Karpas-422 (cell line): Measurements from ENCODE around the gene C19orf25. TPM values are rescaled to one million over a fixed set of nuclear protein-coding genes. Genes with fewer than 3 reads are reported as not detected.
A peak's percentile ranks its signal among the peaks of the same experiment; 100 is the strongest.
"Not testable (repeated sequence)": the region's sequence is repeated elsewhere in the genome, so short reads cannot be mapped to it uniquely, and the experiment has no call there.

Experiments
- DNase-seq: peaks from one replicate; pipeline ENCODE4 v3.0.0-alpha.2; 2015
- H2AFZ ChIP-seq: fragments of 200-600 bp; sonication (generic); 2 replicates; pipeline ENCODE4 v1.6.1; 2014; ENCODE audit warnings: antibody characterized with exemption, low read length, mixed read lengths
- H3K27ac ChIP-seq: fragments of 200-600 bp; sonication (generic); 2 replicates; pipeline ENCODE4 v1.5.1; 2014; ENCODE audit warnings: mild to moderate bottlenecking, low read length, moderate library complexity
- H3K27me3 ChIP-seq: fragments of 200-600 bp; sonication (generic); 2 replicates; pipeline ENCODE4 v1.6.1; 2014; ENCODE audit warnings: low read length, mixed read lengths
- H3K36me3 ChIP-seq: fragments of 200-600 bp; sonication (generic); 2 replicates; pipeline ENCODE4 v1.6.1; 2014; ENCODE audit warnings: low read length, mixed read lengths; ENCODE audit not compliant: insufficient read depth
- H3K4me1 ChIP-seq: fragments of 200-600 bp; sonication (generic); 2 replicates; pipeline ENCODE4 v1.6.1; 2014; ENCODE audit warnings: mild to moderate bottlenecking, low read length, mixed read lengths
- H3K4me2 ChIP-seq: fragments of 200-600 bp; sonication (generic); 2 replicates; pipeline ENCODE4 v1.6.1; 2014; ENCODE audit warnings: low read length, low read depth, mild to moderate bottlenecking; ENCODE audit not compliant: poor library complexity, severe bottlenecking
- H3K4me3 ChIP-seq: fragments of 200-600 bp; sonication (generic); 2 replicates; pipeline ENCODE4 v1.5.1; 2014; ENCODE audit warnings: mild to moderate bottlenecking, antibody characterized with exemption, low read length, mixed read lengths
- H3K79me2 ChIP-seq: fragments of 200-600 bp; sonication (generic); 2 replicates; pipeline ENCODE4 v1.6.1; 2014; ENCODE audit warnings: mild to moderate bottlenecking, low read length, mixed read lengths
- H3K9ac ChIP-seq: fragments of 200-600 bp; sonication (generic); 2 replicates; pipeline ENCODE4 v1.6.0; 2014; ENCODE audit warnings: low read length
- H3K9me2 ChIP-seq: fragments of 200-600 bp; sonication (generic), shearing (Covaris generic); replicated peaks from 2 replicates; pipeline ENCODE4 v1.6.0; 2014; ENCODE audit warnings: mild to moderate bottlenecking, low read length, moderate library complexity; ENCODE audit not compliant: insufficient read depth
- H3K9me3 ChIP-seq: fragments of 300-700, 200-600 bp; sonication (generic); 2 replicates; pipeline ENCODE4 v1.6.1; 2014; ENCODE audit warnings: low read length, mixed read lengths
- H4K20me1 ChIP-seq: fragments of 200-600 bp; sonication (generic); 2 replicates; pipeline ENCODE4 v1.6.1; 2014; ENCODE audit warnings: mild to moderate bottlenecking, antibody characterized with exemption, low read length, low read depth; ENCODE audit not compliant: insufficient read depth
- total RNA-seq: library from RNA; depleted of rRNA; stranded (reverse); fragments of >200 nt; shearing (Covaris generic); gene quantifications from 2 replicates; pipeline ENCODE4 v1.2.3, GENCODE V29; 2014; ENCODE audit warnings: low replicate concordance

C19orf25 gene
- total RNA-seq, 1 experiment from 2014 or later, result 26.4 TPM

DNA sequence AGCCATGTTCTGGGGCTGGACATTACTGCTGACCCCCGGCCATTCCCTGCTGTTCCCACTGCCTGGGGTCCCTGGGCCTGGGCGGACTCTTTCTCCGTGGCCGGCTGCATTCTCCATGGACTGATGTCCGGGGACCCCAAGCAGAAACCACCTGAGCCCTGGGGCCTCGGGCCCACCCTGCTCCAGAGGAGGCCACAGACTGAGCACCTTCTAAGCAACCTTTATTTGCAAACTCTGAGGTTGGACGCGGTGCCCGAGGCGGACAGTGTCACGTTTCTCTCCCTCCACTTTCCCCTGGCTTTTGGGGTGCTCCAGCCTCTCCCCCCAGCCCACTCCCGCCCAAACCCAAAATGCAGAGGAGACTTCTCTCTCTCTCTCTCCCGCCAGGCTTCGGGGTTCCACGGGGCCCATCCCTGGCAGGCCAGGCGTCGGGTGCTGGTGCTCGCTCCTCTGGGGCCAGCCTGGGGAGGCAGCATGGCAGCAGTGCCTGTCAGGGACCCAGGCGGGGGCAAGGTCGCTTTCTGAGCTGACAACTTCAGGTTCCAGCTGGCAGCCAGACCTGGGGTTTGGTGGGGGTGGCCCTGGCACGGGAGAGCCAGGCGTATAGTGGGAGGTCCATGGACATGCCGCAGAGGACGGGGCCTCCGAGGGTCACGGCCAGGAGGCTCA lies 2.3 kb upstream of the C19orf25 start:
- H3K27me3 ChIP-seq, result no peaks in the 10 kb centered on the region
- H3K9me3 ChIP-seq, result no peaks in the 10 kb centered on the region
- H4K20me1 ChIP-seq, result peaks cover 8% of the 10 kb centered on the region; the same call in 1 of the 2 replicates
- H3K9ac ChIP-seq, result no peak overlapping the region
- H3K9me2 ChIP-seq, result no peaks in the 10 kb centered on the region
- DNase-seq, result peak; percentile 38
- no peak overlapping the region for H3K4me3 ChIP-seq
- H3K79me2 ChIP-seq, result peaks cover 15% of the 10 kb centered on the region
- H3K36me3 ChIP-seq, result peaks cover 4% of the 10 kb centered on the region; the same call in 1 of the 2 replicates
- no peak overlapping the region for H3K27ac ChIP-seq
- peaks cover 15% of the 10 kb centered on the region for H3K4me1 ChIP-seq
- no peak overlapping the region for H3K4me2 ChIP-seq
- no peak overlapping the region for H2AFZ ChIP-seq

DNA sequence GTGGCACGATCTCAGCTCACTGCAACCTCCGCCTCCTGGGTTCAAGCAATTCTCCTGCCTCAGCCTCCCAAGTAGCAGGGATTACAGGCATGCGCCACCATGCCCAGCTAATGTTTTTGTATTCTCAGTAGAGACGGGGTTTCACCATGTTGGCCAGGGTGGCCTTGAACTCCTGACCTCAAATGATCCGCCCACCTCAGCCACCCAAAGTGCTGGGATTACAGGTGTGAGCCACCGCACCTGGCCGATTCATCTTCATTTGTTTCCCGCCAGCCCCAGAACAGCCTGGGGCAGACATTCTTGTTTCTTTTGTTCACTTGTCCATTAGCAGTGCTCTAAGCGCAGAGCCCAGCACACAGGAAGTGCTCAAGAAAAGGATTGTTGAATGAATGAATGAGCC lies 2.0 kb downstream of the C19orf25 start:
- not testable (repeated sequence) for H2AFZ ChIP-seq, H3K27me3 ChIP-seq, H3K36me3 ChIP-seq, H3K27ac ChIP-seq, H3K9ac ChIP-seq, H3K4me3 ChIP-seq, H3K9me2 ChIP-seq, H3K9me3 ChIP-seq, H3K4me2 ChIP-seq
- Histone ChIP-seq H3K4me1 (peaks cover 15% of the 10 kb centered on the region), H3K79me2 (peaks cover 15% of the 10 kb centered on the region), H4K20me1 (peaks cover 34% of the 10 kb centered on the region; the same call in 1 of the 2 replicates)
- DNase-seq, result peak; percentile 37

GRCh38 chr19:1475751-1476437 lies 3.1 kb downstream of the C19orf25 start:
- H3K4me2 ChIP-seq, result no peak overlapping the region
- H3K4me3 ChIP-seq, result no peak overlapping the region
- H3K9me2 ChIP-seq, result no peaks in the 10 kb centered on the region
- H3K27me3 ChIP-seq, result no peaks in the 10 kb centered on the region
- peak; percentile 39 for DNase-seq
- no peak overlapping the region for H3K9ac ChIP-seq
- no peak overlapping the region for H2AFZ ChIP-seq
- H3K79me2 ChIP-seq, result peaks cover 15% of the 10 kb centered on the region
- peaks cover 4% of the 10 kb centered on the region; the same call in 1 of the 2 replicates for H3K36me3 ChIP-seq
- H4K20me1 ChIP-seq, result peaks cover 46% of the 10 kb centered on the region; the same call in 1 of the 2 replicates
- H3K4me1 ChIP-seq, result peaks cover 22% of the 10 kb centered on the region
- no peaks in the 10 kb centered on the region for H3K9me3 ChIP-seq
- H3K27ac ChIP-seq, result no peak overlapping the region

- Histone ChIP-seq H3K4me3 (no peak overlapping the region), H3K27ac (no peak overlapping the region), H3K79me2 (peaks cover 15% of the 10 kb centered on the region), H3K36me3 (peaks cover 4% of the 10 kb centered on the region; the same call in 1 of the 2 replicates), H2AFZ (no peak overlapping the region), H3K27me3 (no peaks in the 10 kb centered on the region), H3K4me1 (peaks cover 28% of the 10 kb centered on the region), H3K9me3 (no peaks in the 10 kb centered on the region), H3K4me2 (no peak overlapping the region), H3K9ac (no peak overlapping the region), H3K9me2 (no peaks in the 10 kb centered on the region), H4K20me1 (peaks cover 54% of the 10 kb centered on the region; the same call in 1 of the 2 replicates)
- DNase-seq, result peak; percentile 36
These were observed 4.2 kb downstream of the C19orf25 start for GRCh38 chr19:1474765-1475351.

DNA sequence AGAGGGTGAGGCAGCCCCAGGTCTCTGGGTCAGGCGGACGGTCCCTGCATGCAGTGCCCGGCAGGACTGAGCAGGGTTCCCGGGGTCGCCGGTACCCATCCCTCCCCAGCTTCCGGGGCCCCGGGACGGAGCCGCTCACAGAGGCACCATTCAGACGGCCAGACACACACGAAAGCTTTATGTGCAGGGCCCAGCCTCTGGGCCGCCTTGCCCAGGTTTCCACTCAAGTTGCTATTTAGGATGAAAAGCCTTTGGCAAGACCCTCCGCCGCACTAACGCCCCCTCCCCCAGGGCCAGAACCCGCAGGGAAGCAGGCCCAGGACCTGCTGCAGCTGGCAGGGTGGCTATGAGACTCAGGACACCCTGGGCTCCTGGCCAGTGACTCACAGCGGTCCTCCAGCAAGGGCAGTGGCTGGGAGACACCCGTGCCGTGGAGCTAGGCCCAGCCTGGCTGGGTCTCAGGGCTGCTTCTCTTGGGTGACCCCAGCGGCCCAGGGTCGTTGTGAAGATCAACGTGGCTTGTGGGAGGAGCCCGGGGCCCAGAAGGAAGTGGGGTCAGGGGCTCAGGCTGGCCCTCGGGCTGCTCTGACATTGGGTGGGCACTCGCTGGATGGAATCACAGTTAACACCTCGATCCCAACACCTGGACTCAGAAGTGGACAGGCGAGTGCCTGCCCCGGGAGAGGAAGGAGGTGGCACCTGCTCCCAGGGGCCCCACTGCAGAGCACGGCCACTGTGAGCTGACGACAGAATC lies 4.8 kb downstream of the C19orf25 start:
- no peaks in the 10 kb centered on the region for H3K27me3 ChIP-seq
- no peak overlapping the region for H3K27ac ChIP-seq
- DNase-seq, result no peak
- H3K9ac ChIP-seq, result no peak overlapping the region
- H3K9me3 ChIP-seq, result no peaks in the 10 kb centered on the region
- H4K20me1 ChIP-seq, result peaks cover 56% of the 10 kb centered on the region; the same call in 1 of the 2 replicates
- H3K4me1 ChIP-seq, result peaks cover 25% of the 10 kb centered on the region
- no peak overlapping the region for H3K4me2 ChIP-seq
- peaks cover 15% of the 10 kb centered on the region for H3K79me2 ChIP-seq
- no peaks in the 10 kb centered on the region for H3K9me2 ChIP-seq
- H2AFZ ChIP-seq, result no peak overlapping the region
- no peak overlapping the region for H3K4me3 ChIP-seq
- peaks cover 4% of the 10 kb centered on the region; the same call in 1 of the 2 replicates for H3K36me3 ChIP-seq

GRCh38 chr19:1473085-1473851 lies 5.7 kb downstream of the C19orf25 start:
- no peak overlapping the region for H2AFZ ChIP-seq
- H3K9me3 ChIP-seq, result no peaks in the 10 kb centered on the region
- no peak overlapping the region for H3K27ac ChIP-seq
- no peaks in the 10 kb centered on the region for H3K9me2 ChIP-seq
- peaks cover 4% of the 10 kb centered on the region; the same call in 1 of the 2 replicates for H3K36me3 ChIP-seq
- peaks cover 27% of the 10 kb centered on the region for H3K4me1 ChIP-seq
- H3K27me3 ChIP-seq, result no peaks in the 10 kb centered on the region
- DNase-seq, result no peak
- no peak overlapping the region for H3K9ac ChIP-seq
- H4K20me1 ChIP-seq, result peaks cover 56% of the 10 kb centered on the region; the same call in 1 of the 2 replicates
- H3K4me3 ChIP-seq, result no peak overlapping the region
- H3K79me2 ChIP-seq, result peaks cover 10% of the 10 kb centered on the region
- H3K4me2 ChIP-seq, result no peak overlapping the region

GRCh38 chr19:1472231-1473084 lies 6.6 kb downstream of the C19orf25 start:
- H3K9ac ChIP-seq, result no peak overlapping the region
- H3K4me1 ChIP-seq, result peaks cover 24% of the 10 kb centered on the region
- H4K20me1 ChIP-seq, result peaks cover 55% of the 10 kb centered on the region; the same call in 1 of the 2 replicates

More at GRCh38 chr19:1472231-1473084, 6.6 kb downstream of the C19orf25 start:
- Histone ChIP-seq H3K36me3 (peaks cover 4% of the 10 kb centered on the region; the same call in 1 of the 2 replicates), H3K27me3 (no peaks in the 10 kb centered on the region), H3K4me3 (no peak overlapping the region), H3K9me3 (no peaks in the 10 kb centered on the region), H2AFZ (no peak overlapping the region), H3K9me2 (no peaks in the 10 kb centered on the region), H3K27ac (no peak overlapping the region), H3K4me2 (no peak overlapping the region), H3K79me2 (peaks cover 3% of the 10 kb centered on the region)
- DNase-seq, result no peak
